Panc1 (cell line): ENCODE data around the gene ABI1. TPM values are rescaled to one million over a fixed set of nuclear protein-coding genes. Genes with fewer than 3 reads are reported as not detected.

Experiments used
- ATAC-seq: fragments of 200-7000 bp; cut with Tn5 transposase; 2 replicates; pipeline ENCODE4 v1.9.1; 2020; ENCODE audit warnings: mild to moderate bottlenecking, moderate library complexity
- BruUV-seq: library from RNA; stranded (reverse); fragments of 400-500 nt; replicated peaks from 2 replicates; lab custom pipeline; 2021; lab: Mats Ljungman, UMichigan
- CTCF ChIA-PET: fragments of 300-600 bp; sonication (Branson Sonifier 250); formaldehyde crosslinking; loops from one replicate; lab custom pipeline; 2022; ENCODE audit warnings: antibody characterized with exemption; lab: Charles Lee
- POLR2A ChIA-PET: fragments of 300-600 bp; sonication (Branson Sonifier 250); formaldehyde crosslinking; loops from one replicate; lab custom pipeline; 2022; ENCODE audit warnings: antibody characterized with exemption; lab: Charles Lee
- DNase-seq: peaks from one replicate; pipeline ENCODE4 v3.0.0-alpha.2; 2010; ENCODE audit warnings: low read depth, low spot score
- H3K27ac ChIP-seq: 2 replicates; pipeline ENCODE4 v1.5.1; 2011; ENCODE audit warnings: mild to moderate bottlenecking, low read length, inconsistent platforms
- H3K27me3 ChIP-seq: fragments of 200-500 bp; sonication (Bioruptor generic); 2 replicates; pipeline ENCODE4 v1.6.0; 2014; ENCODE audit warnings: low read length, inconsistent platforms; ENCODE audit not compliant: control insufficient read depth, insufficient read depth
- H3K36me3 ChIP-seq: fragments of 200-500 bp; sonication (Bioruptor generic); 2 replicates; pipeline ENCODE4 v1.5.1; 2014; ENCODE audit warnings: inconsistent platforms, mild to moderate bottlenecking, low read length, moderate library complexity; ENCODE audit not compliant: control insufficient read depth, insufficient read depth
- H3K4me1 ChIP-seq: 2 replicates; pipeline ENCODE4 v1.5.1; 2011; ENCODE audit warnings: inconsistent platforms, mild to moderate bottlenecking, low read length, moderate library complexity; ENCODE audit not compliant: control insufficient read depth, insufficient read depth
- H3K4me3 ChIP-seq, 2 experiments: 2 replicates each; pipeline ENCODE4 v1.5.1; 2011 to 2012; ENCODE audit warnings: low read depth in 2 of 2, low read length in 2 of 2, mild to moderate bottlenecking in 2 of 2, inconsistent platforms in 1 of 2, moderate library complexity in 1 of 2
- H3K9me3 ChIP-seq: fragments of 200-500 bp; sonication (Bioruptor generic); 2 replicates; pipeline ENCODE4 v1.5.1; 2014; ENCODE audit warnings: low read depth, mild to moderate bottlenecking, inconsistent platforms, low read length, moderate library complexity; ENCODE audit not compliant: control insufficient read depth, insufficient read depth
- POLR2AphosphoS5 ChIP-seq: IDR thresholded peaks from 2 replicates; pipeline ENCODE4 v1.6.1; 2012; ENCODE audit warnings: mild to moderate bottlenecking, low read depth, low read length, moderate library complexity
- SIN3A ChIP-seq: IDR thresholded peaks from 2 replicates; pipeline ENCODE4 v1.6.1; 2012; ENCODE audit warnings: low read depth, mild to moderate bottlenecking, low read length, moderate library complexity, borderline replicate concordance; ENCODE audit not compliant: insufficient read depth
- TCF7L2 ChIP-seq: IDR thresholded peaks from 2 replicates; pipeline ENCODE4 v1.6.1; 2011; ENCODE audit warnings: mild to moderate bottlenecking, low read depth, low read length, inconsistent platforms
- in situ Hi-C: cut with HindIII; loops from 2 replicates; pipeline ENCODE4 v1.10.0; 2016; ENCODE audit warnings: low sequenced_read_pairs, low pct_unique_long_range_greater_than_20kb
- intact Hi-C: fragments of 100-400 bp; cut with micrococcal nuclease; formaldehyde crosslinking; loops from one replicate; pipeline ENCODE4 v1.10.0; 2022; ENCODE audit not compliant: unreplicated experiment
- total RNA-seq: library from RNA; stranded (reverse); gene quantifications from one replicate; pipeline ENCODE4 v1.2.1, GENCODE V29; 2021; ENCODE audit not compliant: unreplicated experiment
- TF ChIP-seq, protein P1 (sequence below): fragments of 450-650 bp; IDR thresholded peaks from 2 replicates; pipeline ENCODE4 v1.5.1; 2017; ENCODE audit warnings: mild to moderate bottlenecking
- TF ChIP-seq, protein P2 (sequence below), 2 experiments: IDR thresholded peaks; 2 replicates each; pipeline ENCODE4 v1.6.1; 2011 to 2012; ENCODE audit warnings: low read depth in 2 of 2, control low read depth in 1 of 2, low read length in 1 of 2, mild to moderate bottlenecking in 1 of 2, moderate library complexity in 1 of 2; ENCODE audit not compliant: insufficient read depth in 1 of 2

Gene ABI1
- total RNA-seq, 1 experiment from 2014 or later, result 35.2 TPM

DNA sequence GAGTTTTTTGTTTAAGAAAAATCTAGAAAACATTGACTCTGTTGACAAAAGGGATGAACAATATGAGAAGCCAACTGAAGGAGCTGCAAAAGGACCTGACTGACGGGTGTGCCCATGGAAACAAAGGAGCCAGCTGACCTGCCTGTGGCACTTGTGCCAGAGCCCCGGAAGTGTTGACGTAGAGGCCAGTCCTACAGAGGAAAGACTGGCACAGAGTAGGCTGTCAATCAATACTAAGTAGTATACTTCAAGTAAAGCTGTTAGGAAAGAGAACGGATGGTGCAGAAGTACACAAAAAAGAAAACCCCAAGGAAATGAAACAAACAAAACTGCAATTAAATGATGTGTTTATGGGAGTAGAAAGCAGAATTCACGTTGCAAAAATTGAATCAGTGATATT, 19.0 kb upstream of the ABI1 start:
- Histone ChIP-seq H3K27me3 (no peaks in the 10 kb centered on the region), H3K9me3 (no peaks in the 10 kb centered on the region), H3K4me3 (no peak overlapping the region), H3K4me1 (0 out of 2 replicates have a peak, but pooled peaks cover 3% of the 10 kb centered on the region), H3K27ac (no peak overlapping the region), H3K36me3 (no peaks in the 10 kb centered on the region)
- POLR2A ChIA-PET, result no interaction called here
- ATAC-seq (no peak), DNase-seq (no peak)
- BruUV-seq, result no TSS peak
- intact Hi-C loops (loop anchor here (5.0 to 10.0 kb wide), 3 partner anchors 197 to 545 kb away; no protein-coding TSS in a partner anchor), in situ Hi-C loops (no loop called here)
- CTCF ChIA-PET, result no interaction called here
- no peak for TF ChIP-seq SIN3A

DNA sequence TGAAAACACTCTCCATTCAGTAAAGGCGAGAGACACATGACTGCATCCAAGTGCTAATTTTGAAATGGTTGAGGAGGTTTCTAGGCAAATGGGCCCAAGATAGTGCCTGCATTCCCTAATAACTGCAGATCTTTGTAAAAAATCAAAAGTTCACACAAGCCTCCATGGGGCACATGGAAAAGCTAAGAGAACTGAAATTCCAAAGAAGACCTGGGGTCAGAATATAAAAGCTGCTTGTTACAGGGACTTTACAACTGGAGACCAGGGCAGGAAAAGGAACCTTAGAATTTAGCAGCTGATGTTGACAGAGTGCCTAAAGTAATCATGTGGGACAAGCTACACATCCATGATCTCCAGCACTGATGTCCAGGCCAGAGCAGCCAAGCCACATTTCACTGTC, 10.0 kb upstream of the ABI1 start:
- ATAC-seq (no peak), DNase-seq (no peak)
- Histone ChIP-seq H3K27ac (no peak overlapping the region), H3K4me1 (no peaks in the 10 kb centered on the region), H3K36me3 (no peaks in the 10 kb centered on the region), H3K9me3 (no peaks in the 10 kb centered on the region), H3K27me3 (no peaks in the 10 kb centered on the region), H3K4me3 (no peak overlapping the region)
- POLR2A ChIA-PET, result no interaction called here
- no TSS peak for BruUV-seq
- CTCF ChIA-PET, result no interaction called here
- TF ChIP-seq TCF7L2, result no peak
- no peak for TF ChIP-seq SIN3A
- TF ChIP-seq POLR2AphosphoS5, result no peak
- TF ChIP-seq, protein P1, sequence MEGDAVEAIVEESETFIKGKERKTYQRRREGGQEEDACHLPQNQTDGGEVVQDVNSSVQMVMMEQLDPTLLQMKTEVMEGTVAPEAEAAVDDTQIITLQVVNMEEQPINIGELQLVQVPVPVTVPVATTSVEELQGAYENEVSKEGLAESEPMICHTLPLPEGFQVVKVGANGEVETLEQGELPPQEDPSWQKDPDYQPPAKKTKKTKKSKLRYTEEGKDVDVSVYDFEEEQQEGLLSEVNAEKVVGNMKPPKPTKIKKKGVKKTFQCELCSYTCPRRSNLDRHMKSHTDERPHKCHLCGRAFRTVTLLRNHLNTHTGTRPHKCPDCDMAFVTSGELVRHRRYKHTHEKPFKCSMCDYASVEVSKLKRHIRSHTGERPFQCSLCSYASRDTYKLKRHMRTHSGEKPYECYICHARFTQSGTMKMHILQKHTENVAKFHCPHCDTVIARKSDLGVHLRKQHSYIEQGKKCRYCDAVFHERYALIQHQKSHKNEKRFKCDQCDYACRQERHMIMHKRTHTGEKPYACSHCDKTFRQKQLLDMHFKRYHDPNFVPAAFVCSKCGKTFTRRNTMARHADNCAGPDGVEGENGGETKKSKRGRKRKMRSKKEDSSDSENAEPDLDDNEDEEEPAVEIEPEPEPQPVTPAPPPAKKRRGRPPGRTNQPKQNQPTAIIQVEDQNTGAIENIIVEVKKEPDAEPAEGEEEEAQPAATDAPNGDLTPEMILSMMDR, result no peak
- TF ChIP-seq, protein P2, sequence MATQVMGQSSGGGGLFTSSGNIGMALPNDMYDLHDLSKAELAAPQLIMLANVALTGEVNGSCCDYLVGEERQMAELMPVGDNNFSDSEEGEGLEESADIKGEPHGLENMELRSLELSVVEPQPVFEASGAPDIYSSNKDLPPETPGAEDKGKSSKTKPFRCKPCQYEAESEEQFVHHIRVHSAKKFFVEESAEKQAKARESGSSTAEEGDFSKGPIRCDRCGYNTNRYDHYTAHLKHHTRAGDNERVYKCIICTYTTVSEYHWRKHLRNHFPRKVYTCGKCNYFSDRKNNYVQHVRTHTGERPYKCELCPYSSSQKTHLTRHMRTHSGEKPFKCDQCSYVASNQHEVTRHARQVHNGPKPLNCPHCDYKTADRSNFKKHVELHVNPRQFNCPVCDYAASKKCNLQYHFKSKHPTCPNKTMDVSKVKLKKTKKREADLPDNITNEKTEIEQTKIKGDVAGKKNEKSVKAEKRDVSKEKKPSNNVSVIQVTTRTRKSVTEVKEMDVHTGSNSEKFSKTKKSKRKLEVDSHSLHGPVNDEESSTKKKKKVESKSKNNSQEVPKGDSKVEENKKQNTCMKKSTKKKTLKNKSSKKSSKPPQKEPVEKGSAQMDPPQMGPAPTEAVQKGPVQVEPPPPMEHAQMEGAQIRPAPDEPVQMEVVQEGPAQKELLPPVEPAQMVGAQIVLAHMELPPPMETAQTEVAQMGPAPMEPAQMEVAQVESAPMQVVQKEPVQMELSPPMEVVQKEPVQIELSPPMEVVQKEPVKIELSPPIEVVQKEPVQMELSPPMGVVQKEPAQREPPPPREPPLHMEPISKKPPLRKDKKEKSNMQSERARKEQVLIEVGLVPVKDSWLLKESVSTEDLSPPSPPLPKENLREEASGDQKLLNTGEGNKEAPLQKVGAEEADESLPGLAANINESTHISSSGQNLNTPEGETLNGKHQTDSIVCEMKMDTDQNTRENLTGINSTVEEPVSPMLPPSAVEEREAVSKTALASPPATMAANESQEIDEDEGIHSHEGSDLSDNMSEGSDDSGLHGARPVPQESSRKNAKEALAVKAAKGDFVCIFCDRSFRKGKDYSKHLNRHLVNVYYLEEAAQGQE (IDR thresholded peaks at IDR 0.05; ENCODE audit: insufficient read depth in 1 of 2, low read depth in 2 of 2, low read length in 1 of 2), result no peak
- intact Hi-C loops, result no loop called here
- in situ Hi-C loops, result no loop called here

DNA sequence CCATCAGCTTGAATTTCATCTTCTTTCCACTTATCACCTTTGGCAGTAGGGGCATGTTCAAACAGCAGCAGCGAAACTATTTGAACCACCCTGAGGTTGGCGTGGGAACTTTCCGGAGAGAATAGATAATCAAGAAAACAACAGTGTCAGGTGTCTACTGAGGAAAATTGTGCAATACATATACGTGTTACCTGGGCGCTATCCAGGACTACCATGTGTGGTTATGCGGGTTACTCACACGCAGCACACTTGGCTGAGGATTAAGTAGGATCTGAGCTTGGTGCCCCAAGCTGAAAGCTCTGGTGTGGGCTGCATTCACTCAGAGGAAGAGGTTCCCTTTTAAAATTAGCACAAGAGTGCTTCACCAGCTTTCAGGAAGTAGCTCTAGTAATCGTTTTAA, 8.8 kb upstream of the ABI1 start:
- TF ChIP-seq, protein P2 (IDR thresholded peaks at IDR 0.05; ENCODE audit: insufficient read depth in 1 of 2, low read depth in 2 of 2, low read length in 1 of 2), result no peak
- TF ChIP-seq, protein P1, result no peak
- no peak for TF ChIP-seq POLR2AphosphoS5
- TF ChIP-seq TCF7L2, result no peak
- TF ChIP-seq SIN3A, result no peak
- Histone ChIP-seq H3K27ac (no peak overlapping the region), H3K4me3 (no peak overlapping the region), H3K36me3 (no peaks in the 10 kb centered on the region), H3K4me1 (no peaks in the 10 kb centered on the region), H3K9me3 (no peaks in the 10 kb centered on the region), H3K27me3 (no peaks in the 10 kb centered on the region)
- ATAC-seq (no peak), DNase-seq (no peak)
- intact Hi-C loops (no loop called here), in situ Hi-C loops (no loop called here)
- no TSS peak for BruUV-seq
- ChIA-PET POLR2A (no interaction called here), CTCF (interaction anchor here (0.5 to 0.7 kb wide), 4 partner anchors 9 to 1141 kb away, joined by 3 to 5 read pairs (median 4); partner anchors contain the start of gene ABI1)
